Left ventricle myocardium inferior (tissue), 1 donor: Measurements from ENCODE around the gene SBF2. TPM values are rescaled to one million over a fixed set of nuclear protein-coding genes. Genes with fewer than 3 reads are reported as not detected.

Source experiments
- DNase-seq: peaks from one replicate; pipeline ENCODE4 v3.0.0-alpha.2; 2020
- H3K27ac ChIP-seq: fragments of 200-600 bp; replicated peaks from 2 replicates; pipeline ENCODE4 v1.8.0; 2021
- H3K27me3 ChIP-seq: fragments of 200-600 bp; 2 replicates; pipeline ENCODE4 v1.8.0; 2021; ENCODE audit warnings: low read depth
- H3K36me3 ChIP-seq: fragments of 200-600 bp; 2 replicates; pipeline ENCODE4 v1.8.0; 2021
- H3K4me1 ChIP-seq: fragments of 200-600 bp; 2 replicates; pipeline ENCODE4 v1.8.0; 2021
- H3K4me3 ChIP-seq: fragments of 200-600 bp; 2 replicates; pipeline ENCODE4 v1.8.0; 2021; ENCODE audit warnings: mild to moderate bottlenecking, moderate library complexity
- H3K9me3 ChIP-seq: fragments of 200-600 bp; replicated peaks from 2 replicates; pipeline ENCODE4 v1.8.0; 2021
- intact Hi-C: fragments of 100-400 bp; cut with micrococcal nuclease; formaldehyde crosslinking; loops from one replicate; pipeline ENCODE4 v1.11.0; 2022
- total RNA-seq: library from RNA; stranded (reverse); fragmentation: NEBNext Ultra II Directional; extraction: Animal tissue kit (Norgen Biotek cat#: 25700); gene quantifications from one replicate; pipeline ENCODE4 v1.2.1, GENCODE V29; 2021
- TF ChIP-seq, protein P1 (sequence below): fragments of 200-600 bp; IDR thresholded peaks from 2 replicates; pipeline ENCODE4 v1.8.0; 2021; ENCODE audit warnings: antibody characterized with exemption, mild to moderate bottlenecking, borderline replicate concordance
- donor health status: DM: no; HTN: yes; CAD: no; lungs with severe emphysema.

The SBF2 gene
- total RNA-seq, 1 donor from 2014 or later, result 17.8 TPM

GRCh38 chr11:10118865-10119264 is 175.2 kb downstream of the SBF2 start:
- H3K27me3 ChIP-seq, result no peaks in the 10 kb centered on the region
- peaks cover 65% of the 10 kb centered on the region for H3K4me1 ChIP-seq
- no peaks in the 10 kb centered on the region for H3K36me3 ChIP-seq
- peak overlapping the region; percentile 77 for H3K27ac ChIP-seq
- TF ChIP-seq, protein P1, sequence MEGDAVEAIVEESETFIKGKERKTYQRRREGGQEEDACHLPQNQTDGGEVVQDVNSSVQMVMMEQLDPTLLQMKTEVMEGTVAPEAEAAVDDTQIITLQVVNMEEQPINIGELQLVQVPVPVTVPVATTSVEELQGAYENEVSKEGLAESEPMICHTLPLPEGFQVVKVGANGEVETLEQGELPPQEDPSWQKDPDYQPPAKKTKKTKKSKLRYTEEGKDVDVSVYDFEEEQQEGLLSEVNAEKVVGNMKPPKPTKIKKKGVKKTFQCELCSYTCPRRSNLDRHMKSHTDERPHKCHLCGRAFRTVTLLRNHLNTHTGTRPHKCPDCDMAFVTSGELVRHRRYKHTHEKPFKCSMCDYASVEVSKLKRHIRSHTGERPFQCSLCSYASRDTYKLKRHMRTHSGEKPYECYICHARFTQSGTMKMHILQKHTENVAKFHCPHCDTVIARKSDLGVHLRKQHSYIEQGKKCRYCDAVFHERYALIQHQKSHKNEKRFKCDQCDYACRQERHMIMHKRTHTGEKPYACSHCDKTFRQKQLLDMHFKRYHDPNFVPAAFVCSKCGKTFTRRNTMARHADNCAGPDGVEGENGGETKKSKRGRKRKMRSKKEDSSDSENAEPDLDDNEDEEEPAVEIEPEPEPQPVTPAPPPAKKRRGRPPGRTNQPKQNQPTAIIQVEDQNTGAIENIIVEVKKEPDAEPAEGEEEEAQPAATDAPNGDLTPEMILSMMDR, result no peak
- no peak overlapping the region for H3K4me3 ChIP-seq
- intact Hi-C loops, result no loop called here
- H3K9me3 ChIP-seq, result no peaks in the 10 kb centered on the region
- DNase-seq, result no peak

DNA sequence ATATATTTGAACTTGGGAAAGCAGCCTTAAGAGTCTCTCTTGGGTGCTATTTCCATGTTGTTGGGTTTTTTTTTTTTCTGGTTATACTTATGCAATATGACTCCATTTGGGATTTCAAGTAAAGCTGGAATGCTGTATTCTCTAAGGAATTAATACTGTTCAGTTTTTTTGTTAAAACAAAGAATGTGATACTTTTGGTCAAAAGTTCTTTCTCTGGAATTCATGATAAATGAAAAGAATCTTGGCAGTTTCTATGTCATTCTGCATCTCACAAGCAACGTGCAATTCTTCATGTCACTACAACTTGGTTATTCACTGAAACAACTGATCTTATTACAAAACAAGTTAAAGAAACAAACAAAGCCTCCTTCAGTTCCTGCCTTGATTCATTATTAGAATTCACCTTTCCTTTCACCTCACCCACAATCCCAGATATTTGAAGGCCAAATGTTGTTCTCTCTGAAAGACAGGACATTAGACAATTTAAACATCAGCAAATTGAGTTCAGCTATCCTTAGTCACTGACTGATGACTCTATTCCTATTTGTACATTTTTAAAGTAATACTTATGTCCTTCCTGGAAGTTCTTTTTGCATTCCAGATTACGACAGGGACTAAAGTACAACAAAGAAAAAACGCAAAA is 176.2 kb downstream of the SBF2 start:
- peak overlapping the region; percentile 77 for H3K27ac ChIP-seq
- H3K9me3 ChIP-seq, result no peaks in the 10 kb centered on the region
- no peaks in the 10 kb centered on the region for H3K36me3 ChIP-seq
- TF ChIP-seq, protein P1, result no peak
- intact Hi-C loops, result no loop called here
- no peak overlapping the region for H3K4me3 ChIP-seq
- peaks cover 54% of the 10 kb centered on the region for H3K4me1 ChIP-seq
- DNase-seq, result no peak
- no peaks in the 10 kb centered on the region for H3K27me3 ChIP-seq

- TF ChIP-seq, protein P1, result no peak
- Histone ChIP-seq H3K27me3 (no peaks in the 10 kb centered on the region), H3K36me3 (no peaks in the 10 kb centered on the region), H3K4me1 (peaks cover 42% of the 10 kb centered on the region), H3K9me3 (no peaks in the 10 kb centered on the region), H3K4me3 (no peak overlapping the region), H3K27ac (peak overlapping the region; percentile 77)
- intact Hi-C loops, result no loop called here
- DNase-seq, result no peak
Measured at GRCh38 chr11:10116588-10116987, 177.4 kb downstream of the SBF2 start.

DNA sequence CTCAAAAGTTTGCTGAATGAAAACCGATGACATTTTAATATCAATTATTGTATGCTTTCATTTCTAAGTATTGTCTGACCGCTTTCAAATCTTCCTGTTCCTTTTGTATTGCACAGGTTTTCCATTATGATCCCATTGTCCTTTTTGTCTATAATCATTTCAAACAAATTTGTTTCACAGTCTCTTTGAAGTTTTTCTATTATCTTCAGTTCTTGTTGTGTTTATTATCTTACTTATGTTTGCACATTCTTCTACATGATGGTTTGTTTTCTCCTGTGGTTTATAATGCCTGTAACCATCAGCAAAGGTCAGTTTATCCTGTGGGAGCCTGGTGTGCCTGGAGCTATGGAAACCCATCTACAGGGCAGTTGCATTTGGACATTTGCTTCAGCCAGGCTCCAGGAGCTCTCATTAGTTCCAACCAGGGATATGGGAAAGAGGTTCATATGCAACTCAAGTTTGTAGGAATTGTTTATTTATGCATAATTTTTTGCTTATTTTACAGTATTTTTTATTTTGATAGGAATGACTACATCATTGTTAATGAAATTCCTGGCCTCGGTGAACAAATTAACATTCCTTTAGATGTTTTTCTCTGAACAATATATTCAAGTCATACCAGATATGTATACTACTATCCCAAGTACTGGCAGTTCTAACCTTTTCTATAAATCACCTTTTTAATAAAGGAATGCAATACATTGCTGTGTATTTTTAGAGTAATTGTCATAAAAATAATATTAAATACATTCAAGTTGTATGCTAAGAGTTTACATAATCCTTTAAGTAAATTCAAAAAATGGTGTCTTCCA is 179.2 kb downstream of the SBF2 start:
- H3K4me1 ChIP-seq, result peaks cover 42% of the 10 kb centered on the region
- DNase-seq, result no peak
- no peaks in the 10 kb centered on the region for H3K36me3 ChIP-seq
- no peaks in the 10 kb centered on the region for H3K27me3 ChIP-seq
- H3K9me3 ChIP-seq, result no peaks in the 10 kb centered on the region
- no peak overlapping the region for H3K27ac ChIP-seq
- TF ChIP-seq, protein P1, result no peak
- intact Hi-C loops, result no loop called here
- no peak overlapping the region for H3K4me3 ChIP-seq

GRCh38 chr11:10113852-10114251 is 180.2 kb downstream of the SBF2 start:
- no peak overlapping the region for H3K27ac ChIP-seq
- no peaks in the 10 kb centered on the region for H3K36me3 ChIP-seq
- H3K4me1 ChIP-seq, result peaks cover 42% of the 10 kb centered on the region
- no peaks in the 10 kb centered on the region for H3K27me3 ChIP-seq
- TF ChIP-seq, protein P1, result no peak
- DNase-seq, result no peak
- intact Hi-C loops, result no loop called here
- no peaks in the 10 kb centered on the region for H3K9me3 ChIP-seq
- no peak overlapping the region for H3K4me3 ChIP-seq
